CD4-positive, alpha-beta T cell treated with Interleukin-17A for 4 hours (primary cell): ENCODE results near the gene MTRFR.
"Not testable (repeated sequence)": the region's sequence is repeated elsewhere in the genome, so short reads cannot be mapped to it uniquely, and the experiment has no call there.

Source experiments
- DNase-seq: peaks from one replicate; pipeline ENCODE4 v3.0.0-alpha.2; 2020; ENCODE audit warnings: mixed read lengths

The MTRFR gene

DNA sequence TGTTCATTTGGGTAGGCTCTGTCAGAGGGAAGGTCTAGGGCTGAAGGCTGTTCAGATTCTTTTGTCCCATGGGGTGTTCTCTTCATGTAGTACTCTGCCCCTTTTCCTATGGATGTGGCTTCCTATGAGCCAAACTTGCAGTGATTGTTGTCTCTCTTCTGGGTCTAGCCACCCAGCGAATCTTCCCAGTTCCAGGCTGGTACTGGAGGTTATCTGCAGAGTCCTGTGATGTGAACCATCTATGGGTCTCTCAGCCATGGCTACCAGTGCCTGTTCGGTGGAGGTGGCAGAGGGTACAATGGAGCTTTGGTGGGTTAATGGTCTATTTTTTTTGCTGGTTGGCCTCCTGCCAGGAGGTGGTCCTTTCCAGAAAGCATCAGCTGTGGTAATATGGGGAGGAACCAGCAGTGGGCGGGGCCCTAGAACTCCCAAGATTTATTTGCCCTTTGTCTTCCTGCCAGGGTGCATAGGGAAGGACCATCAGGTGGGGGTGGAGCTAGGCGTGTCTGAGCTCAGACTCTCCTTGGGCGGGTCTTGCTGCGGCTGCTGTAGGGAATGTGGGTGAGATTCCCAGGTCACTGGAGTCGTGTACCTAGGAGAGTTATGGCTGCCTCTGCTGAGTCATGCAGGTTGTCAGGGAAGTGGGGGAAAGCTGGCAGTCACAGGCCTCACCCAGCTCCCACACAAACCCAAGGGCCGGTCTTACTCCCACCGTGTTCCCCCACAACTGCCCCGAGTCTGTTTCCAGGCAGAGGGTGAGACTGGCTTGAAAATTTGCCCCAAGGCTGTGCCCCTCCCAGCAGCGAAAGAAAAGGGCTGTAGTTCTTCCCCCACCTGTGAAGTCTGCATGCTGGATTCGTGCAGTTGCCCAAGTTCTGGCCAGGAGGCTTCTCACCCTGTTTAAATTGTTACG, 17.5 kb downstream of the MTRFR start:
- no peak for DNase-seq

- DNase-seq, result no peak
Measured at GRCh38 chr12:123251403-123252076, 18.3 kb downstream of the MTRFR start.

DNA sequence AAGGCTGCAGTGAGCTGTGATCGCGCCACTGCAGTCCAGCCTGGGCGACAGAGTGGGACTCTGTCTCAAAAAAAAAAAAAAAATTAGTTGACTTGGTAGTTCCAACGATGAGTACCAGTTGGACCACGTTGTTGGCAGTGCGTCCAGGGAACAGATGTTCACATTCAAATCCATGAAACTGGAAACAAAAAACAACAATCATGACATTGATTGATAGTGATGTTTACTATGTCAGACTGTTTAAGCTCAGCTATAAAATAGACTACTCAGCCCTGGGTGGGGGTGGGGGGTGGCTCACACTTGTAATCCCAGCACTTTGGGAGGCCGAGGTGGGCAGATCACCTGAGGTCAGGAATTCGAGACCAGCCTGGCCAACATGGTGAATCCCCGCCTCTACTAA, 19.1 kb downstream of the MTRFR start:
- DNase-seq, result not testable (repeated sequence)

- DNase-seq, result no peak
Measured at GRCh38 chr12:123253641-123254459, 20.6 kb downstream of the MTRFR start.

GRCh38 chr12:123254853-123255446, 21.7 kb downstream of the MTRFR start:
- DNase-seq, result no peak

DNA sequence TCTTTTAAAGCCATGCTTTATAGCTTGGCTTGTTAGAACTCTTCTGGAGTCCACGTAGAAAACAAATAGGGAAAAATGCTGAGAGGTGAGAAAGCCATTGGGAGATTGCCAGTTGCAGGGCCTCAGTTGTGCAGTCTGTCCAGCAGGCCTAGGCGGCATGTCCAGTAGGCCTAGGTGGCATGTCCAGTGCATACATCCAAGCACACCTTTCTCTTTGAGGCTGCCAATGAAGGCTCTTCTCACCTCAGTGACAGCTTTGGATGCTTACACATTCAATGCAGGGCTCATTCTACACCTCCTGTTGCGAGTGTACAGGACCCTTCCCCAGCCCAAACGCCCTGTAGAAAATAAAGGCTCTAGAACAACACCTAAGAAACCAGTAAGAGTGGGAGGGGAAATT, 25.4 kb downstream of the MTRFR start:
- DNase-seq, result no peak

- DNase-seq, result no peak
Measured at GRCh38 chr12:123260081-123260480, 26.8 kb downstream of the MTRFR start.

- no peak for DNase-seq
Measured at GRCh38 chr12:123261196-123261595, 28.0 kb downstream of the MTRFR start.

GRCh38 chr12:123263196-123263817, 30.1 kb downstream of the MTRFR start:
- DNase-seq, result no peak

GRCh38 chr12:123264642-123265041, 31.4 kb downstream of the MTRFR start:
- peak; percentile 23 for DNase-seq

DNA sequence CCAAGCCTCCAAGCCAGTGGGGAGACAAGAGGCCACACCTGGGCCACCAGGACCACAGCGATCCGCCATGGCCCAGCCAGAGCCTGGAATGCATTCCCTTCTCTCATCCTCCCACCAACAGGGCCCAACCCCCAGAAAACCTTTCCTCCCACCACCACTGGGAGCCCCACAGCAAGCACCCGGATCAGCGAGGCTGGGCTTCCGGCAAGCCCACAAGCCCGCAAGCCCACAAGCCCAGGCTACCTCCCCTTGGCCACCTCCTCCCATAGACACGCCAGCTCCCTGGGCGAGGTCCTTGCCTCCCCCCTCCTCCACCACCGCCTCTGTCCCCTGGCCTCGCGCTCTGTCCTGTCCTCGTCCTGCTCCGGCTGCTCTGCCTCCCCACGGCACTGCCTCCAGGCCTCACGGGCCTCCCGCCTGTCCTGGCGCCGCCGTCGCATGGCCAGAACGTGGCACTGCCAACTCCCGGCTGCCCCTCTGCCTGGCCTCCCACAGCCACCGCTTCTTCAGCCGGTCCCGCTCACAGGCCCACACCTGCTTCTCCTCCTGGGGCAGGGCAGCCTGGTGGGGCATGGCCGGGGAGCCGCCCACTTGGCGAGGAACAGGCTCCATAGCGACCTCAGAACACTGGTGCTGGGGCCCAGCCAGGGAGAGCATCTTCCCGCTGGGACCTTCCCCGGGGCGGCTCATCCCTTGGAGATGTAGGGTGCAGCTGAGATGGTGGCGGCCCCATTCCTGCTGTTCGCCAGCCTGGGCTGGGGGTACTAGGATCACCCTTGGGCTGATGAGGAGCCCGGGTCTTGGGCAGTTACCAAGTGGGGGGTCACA, 32.8 kb downstream of the MTRFR start:
- no peak for DNase-seq

GRCh38 chr12:123266679-123267277, 33.5 kb downstream of the MTRFR start:
- no peak for DNase-seq

DNA sequence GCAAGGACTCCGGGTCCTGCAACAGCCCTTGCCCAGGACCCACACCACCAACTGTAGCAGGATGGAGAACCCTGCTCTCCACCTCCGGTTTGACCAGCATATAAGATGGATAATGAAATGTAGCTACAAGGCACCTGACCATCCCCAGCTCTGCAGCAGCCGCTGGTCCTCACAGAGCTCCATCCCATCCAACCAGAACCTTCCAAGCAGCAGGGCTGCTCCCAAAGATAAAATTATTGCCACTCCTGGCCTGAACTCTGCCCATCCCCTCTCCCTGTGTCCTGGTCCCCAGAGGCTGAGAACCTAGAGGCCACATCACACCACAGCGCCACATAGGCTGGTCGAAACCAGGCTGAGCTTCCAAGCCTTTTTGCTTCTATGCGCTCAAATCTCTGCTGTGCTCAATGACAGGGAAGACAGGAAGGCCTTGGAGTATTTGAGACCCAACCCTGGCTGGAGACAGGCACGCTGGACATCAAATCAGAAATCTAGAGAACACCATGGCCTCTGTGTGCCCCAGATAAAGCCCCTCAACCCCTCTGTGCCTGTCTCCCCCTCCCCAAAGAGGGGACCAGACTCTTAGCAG, 34.2 kb downstream of the MTRFR start:
- DNase-seq, result no peak

DNA sequence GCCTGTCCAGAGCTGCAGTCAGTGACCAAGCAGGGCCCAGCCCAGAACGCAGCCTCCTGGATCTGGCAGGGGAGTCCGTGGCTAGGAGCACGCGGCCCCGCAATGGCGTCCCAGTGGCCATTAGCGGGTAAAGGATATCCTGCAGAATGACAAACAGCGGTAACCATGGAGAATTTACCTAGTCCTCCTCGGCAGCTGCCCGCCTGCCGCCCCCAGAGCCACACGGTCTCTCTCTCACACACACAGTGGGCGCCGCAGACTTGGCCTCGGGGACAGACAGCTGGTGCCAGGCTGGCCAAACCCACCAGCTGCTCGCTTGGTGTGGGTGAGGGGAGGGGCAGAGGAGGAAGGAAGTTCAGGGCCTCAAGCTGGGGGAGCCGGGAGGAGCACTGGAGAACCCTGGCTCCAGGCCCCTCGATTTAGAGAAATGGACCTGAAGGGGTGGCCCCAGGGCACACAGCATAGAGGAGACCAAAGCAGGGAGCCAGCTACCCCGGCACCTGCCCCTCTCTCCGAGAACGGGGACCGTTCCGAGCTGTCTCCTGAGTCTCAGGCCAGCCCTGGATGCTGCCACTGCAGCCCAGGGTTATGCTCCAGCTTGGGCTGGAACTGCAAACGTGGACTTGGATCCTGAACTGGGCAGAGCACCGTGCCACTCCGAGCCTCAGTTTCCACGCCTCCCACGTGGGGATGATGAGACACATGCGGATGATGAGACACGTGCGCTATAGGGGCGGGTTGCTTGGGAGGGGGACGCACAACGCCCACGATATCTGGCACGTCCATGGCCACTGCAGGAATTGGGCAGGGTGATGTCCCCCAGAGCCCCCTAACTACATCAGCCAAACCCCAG, 35.0 kb downstream of the MTRFR start:
- no peak for DNase-seq

DNA sequence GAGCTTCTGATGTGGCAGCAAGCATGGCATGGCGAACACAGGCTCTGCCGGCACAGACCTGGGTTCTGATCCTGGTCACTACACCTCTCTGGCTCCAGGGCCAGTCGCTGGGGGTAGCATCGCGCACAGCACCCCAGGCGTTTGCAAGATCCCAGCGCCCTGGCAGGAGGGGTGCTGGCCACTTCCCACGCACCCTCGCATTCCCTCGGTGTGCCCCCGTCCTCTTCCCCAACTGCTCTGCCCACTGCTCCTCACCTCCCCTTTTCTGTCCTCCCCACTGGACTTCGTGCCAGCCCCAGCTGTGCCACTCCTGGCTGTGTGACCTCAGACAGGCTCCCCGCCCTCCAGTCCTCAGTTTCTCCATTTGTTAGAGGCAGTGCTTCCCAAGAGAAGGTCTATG, 35.6 kb downstream of the MTRFR start:
- DNase-seq, result no peak

- peak; percentile 45 for DNase-seq
Measured at GRCh38 chr12:123269395-123269892, 36.2 kb downstream of the MTRFR start.

- no peak for DNase-seq
Measured at GRCh38 chr12:123269896-123270213, 36.6 kb downstream of the MTRFR start.

- DNase-seq, result peak; percentile 25
Measured at GRCh38 chr12:123270214-123271000, 37.2 kb downstream of the MTRFR start.
